Esophagus muscularis mucosa (tissue), 3 donors: ENCODE data around the gene ARPC1B.

Source experiments
- CTCF ChIP-seq, 3 experiments: fragments of 200-600 bp in 2 of 3; fragments of 450-650 bp in 1 of 3; sonication (generic) in 2 of 3; IDR thresholded peaks; one replicate each; pipeline ENCODE4 v1.5.1; 2017 to 2019; ENCODE audit warnings: antibody characterized with exemption in 3 of 3, mild to moderate bottlenecking in 2 of 3, moderate library complexity in 1 of 3
- POLR2AphosphoS5 ChIP-seq, 2 donors: sonication (generic); formaldehyde crosslinking; IDR thresholded peaks; one replicate each; pipeline ENCODE4 v1.6.1; 2017; ENCODE audit warnings: antibody characterized with exemption in 2 of 2

GRCh38 chr7:99409192-99409572 lies 34.7 kb downstream of the ARPC1B start:
- no peak for TF ChIP-seq CTCF (IDR thresholded peaks at IDR 0.05)
- no peak for TF ChIP-seq POLR2AphosphoS5 (IDR thresholded peaks at IDR 0.05)
